Measurements from ENCODE around the gene VPS39.

VPS39 gene, protein sequence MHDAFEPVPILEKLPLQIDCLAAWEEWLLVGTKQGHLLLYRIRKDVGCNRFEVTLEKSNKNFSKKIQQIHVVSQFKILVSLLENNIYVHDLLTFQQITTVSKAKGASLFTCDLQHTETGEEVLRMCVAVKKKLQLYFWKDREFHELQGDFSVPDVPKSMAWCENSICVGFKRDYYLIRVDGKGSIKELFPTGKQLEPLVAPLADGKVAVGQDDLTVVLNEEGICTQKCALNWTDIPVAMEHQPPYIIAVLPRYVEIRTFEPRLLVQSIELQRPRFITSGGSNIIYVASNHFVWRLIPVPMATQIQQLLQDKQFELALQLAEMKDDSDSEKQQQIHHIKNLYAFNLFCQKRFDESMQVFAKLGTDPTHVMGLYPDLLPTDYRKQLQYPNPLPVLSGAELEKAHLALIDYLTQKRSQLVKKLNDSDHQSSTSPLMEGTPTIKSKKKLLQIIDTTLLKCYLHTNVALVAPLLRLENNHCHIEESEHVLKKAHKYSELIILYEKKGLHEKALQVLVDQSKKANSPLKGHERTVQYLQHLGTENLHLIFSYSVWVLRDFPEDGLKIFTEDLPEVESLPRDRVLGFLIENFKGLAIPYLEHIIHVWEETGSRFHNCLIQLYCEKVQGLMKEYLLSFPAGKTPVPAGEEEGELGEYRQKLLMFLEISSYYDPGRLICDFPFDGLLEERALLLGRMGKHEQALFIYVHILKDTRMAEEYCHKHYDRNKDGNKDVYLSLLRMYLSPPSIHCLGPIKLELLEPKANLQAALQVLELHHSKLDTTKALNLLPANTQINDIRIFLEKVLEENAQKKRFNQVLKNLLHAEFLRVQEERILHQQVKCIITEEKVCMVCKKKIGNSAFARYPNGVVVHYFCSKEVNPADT

DNA sequence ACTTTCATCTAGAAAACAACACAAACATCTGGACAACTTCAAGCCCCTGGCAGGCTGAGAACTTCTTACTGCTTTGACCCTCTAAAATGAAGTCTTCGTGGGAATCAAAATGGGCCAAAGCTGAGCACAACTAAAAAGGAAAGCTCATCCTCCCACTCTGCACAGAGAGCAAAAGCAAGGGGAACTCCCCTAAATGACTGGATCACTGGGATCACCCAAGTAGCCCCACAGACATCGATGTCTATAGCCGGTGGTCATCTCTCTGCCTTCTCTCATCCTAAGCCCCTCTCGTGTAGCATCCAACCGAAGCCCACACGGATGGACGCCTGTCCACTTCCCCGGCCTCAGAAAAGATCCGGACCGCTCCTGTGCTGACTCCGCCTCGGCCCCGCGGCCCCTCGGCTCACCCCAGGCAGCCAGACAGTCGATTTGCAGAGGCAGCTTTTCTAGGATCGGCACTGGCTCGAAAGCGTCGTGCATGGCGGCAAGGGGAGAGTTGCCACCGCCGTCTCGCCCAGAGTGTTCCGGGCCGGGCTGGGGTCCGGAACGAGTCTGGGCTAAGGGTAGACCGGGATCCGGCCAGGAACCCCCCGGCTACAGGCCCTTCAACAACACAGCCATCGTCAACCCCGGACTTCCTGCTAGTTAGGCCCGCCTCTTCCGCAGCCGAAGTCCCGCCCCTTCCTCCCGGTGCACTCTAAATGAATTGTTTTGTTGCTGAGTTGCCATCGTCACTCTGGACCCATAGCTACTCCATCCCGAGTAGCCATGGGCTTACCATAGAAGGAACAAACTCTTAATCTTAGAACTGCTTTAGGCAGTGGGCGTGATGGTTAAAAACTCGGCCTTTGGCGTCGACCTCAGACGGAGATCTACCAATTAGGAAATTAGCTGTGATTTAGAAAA lies at the start of gene VPS39:
Gene VPS39, minus strand, starts transcription at position 631 of the 906 bp plus-strand sequence. Its CDS starts 151 bp downstream, at position 480.
- peak; percentile 90 for DNase-seq (ENCODE audit: low spot score)
- TF ChIP-seq CTCF (IDR thresholded peaks at IDR 0.05; ENCODE audit: borderline replicate concordance, control extremely low read depth, extremely low read depth, insufficient read depth, missing control alignments): no peak
- in situ Hi-C loops (cut with MboI; ENCODE audit: low sequenced_read_pairs, unreplicated experiment): no loop called here

- in situ Hi-C loops (cut with MboI; ENCODE audit: low sequenced_read_pairs, unreplicated experiment): no loop called here
- TF ChIP-seq CTCF (IDR thresholded peaks at IDR 0.05; ENCODE audit: borderline replicate concordance, control extremely low read depth, extremely low read depth, insufficient read depth, missing control alignments): no peak
- DNase-seq (ENCODE audit: low spot score): no peak
Measured at GRCh38 chr15:42253300-42253699, 45.2 kb upstream of the VPS39 start.

DNA sequence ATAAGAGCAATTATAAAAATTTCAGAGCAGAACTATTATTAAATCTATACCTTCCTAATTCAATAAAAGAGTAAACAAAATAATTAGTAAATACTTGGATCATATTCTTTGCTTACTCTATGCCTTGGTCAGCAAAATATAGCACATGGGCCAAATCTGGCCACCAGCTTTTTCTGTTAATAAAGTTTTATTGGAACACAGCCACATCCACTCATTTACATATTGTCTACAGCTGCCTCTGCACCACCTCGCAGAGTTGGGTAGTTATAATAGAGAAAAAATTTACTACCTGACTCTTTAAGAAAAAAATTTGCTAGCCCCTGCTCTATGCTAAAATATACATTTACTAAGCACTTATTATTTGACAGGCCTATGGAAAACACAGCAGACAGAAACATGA lies 32.7 kb upstream of the VPS39 start:
- DNase-seq (ENCODE audit: low spot score): no peak
- TF ChIP-seq CTCF (IDR thresholded peaks at IDR 0.05; ENCODE audit: borderline replicate concordance, control extremely low read depth, extremely low read depth, insufficient read depth, missing control alignments): no peak
- in situ Hi-C loops (cut with MboI; ENCODE audit: low sequenced_read_pairs, unreplicated experiment): no loop called here

DNA sequence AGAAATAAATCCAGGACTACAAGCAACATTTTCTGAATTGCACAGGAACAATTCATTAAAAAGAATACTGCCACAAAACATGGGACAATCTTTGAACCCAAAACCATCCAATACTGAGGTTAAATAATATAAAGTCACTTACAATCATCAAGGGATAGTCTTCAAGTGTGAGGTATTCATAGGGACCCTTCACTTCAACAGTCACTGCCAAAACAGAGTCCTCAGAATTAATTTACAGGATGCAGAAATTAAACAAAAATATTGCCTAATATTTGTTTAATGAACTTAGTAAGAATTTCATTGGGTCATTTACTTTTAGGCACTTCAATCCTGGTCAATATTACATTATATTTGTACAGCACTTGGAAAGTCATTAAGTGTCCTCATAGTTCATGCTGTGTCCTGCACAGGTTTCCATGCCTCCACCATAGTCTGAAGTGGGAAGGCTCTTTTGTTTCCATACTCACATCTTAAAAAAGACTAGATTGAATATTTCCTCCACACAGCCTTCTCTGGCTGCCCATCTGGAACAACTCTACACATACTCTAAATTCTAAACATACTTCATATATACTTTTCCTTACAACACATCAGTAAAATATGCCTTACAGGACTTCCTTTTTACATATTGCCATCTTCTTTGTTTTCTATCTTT lies 31.6 kb upstream of the VPS39 start:
- in situ Hi-C loops (cut with MboI; ENCODE audit: low sequenced_read_pairs, unreplicated experiment): no loop called here
- no peak for TF ChIP-seq CTCF (IDR thresholded peaks at IDR 0.05; ENCODE audit: borderline replicate concordance, control extremely low read depth, extremely low read depth, insufficient read depth, missing control alignments)
- no peak for DNase-seq (ENCODE audit: low spot score)

GRCh38 chr15:42233107-42233506 lies 25.0 kb upstream of the VPS39 start:
- in situ Hi-C loops (cut with MboI; ENCODE audit: low sequenced_read_pairs, unreplicated experiment): no loop called here
- no peak for DNase-seq (ENCODE audit: low spot score)
- TF ChIP-seq CTCF (IDR thresholded peaks at IDR 0.05; ENCODE audit: borderline replicate concordance, control extremely low read depth, extremely low read depth, insufficient read depth, missing control alignments): no peak
